Dedifferentiated amniotic fluid mesenchymal stem cell (primary cell): ENCODE results near the gene RPS19BP1.
"Not testable (repeated sequence)": the region's sequence is repeated elsewhere in the genome, so short reads cannot be mapped to it uniquely, and the experiment has no call there.

Experiments used
- DNase-seq: peaks from one replicate; pipeline ENCODE4 v3.0.0-alpha.2; 2016; ENCODE audit errors: extremely low spot score

Gene RPS19BP1

GRCh38 chr22:39514373-39514973 is 18.1 kb downstream of the RPS19BP1 start:
- no peak for DNase-seq

GRCh38 chr22:39513791-39514190 is 18.8 kb downstream of the RPS19BP1 start:
- no peak for DNase-seq

GRCh38 chr22:39512026-39512425 is 20.5 kb downstream of the RPS19BP1 start:
- no peak for DNase-seq

DNA sequence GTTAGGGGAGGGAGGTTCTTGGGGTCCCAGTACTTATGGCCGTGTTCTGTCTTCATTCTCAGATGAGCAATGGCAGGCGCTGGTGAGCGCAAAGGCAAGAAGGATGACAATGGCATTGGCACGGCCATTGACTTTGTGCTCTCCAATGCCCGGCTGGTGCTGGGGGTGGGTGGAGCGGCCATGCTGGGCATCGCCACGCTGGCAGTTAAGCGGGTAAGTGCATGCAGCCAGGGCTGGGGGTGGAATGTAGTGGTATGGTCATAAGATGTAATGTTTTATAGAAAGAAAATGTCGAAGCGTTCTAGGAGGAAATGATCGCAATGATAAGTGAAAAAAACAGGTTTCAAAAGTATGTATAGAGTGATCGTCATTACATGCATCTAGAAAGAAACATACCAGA is 21.3 kb downstream of the RPS19BP1 start:
- DNase-seq = no peak

- DNase-seq = no peak
These were observed 21.9 kb downstream of the RPS19BP1 start for GRCh38 chr22:39510529-39511149.

DNA sequence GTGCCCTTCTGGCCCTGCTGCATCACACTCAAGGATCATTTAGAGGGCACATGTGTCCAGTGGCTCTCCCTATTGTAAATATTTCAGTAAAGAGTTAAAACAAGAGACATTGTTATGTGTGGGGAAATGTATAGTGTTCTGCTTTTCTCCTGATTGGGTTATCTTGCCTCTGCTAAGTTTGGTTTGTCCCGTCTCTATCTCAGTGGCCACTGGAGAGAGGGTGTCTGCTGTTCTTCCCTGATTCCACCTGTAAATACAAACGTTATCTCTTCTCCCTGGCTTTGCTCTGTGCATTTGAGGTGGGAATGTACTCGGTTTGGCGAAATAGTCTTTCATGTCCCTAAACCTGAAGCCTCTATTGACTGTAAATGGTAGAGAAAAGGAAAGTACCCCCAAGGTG is 24.2 kb downstream of the RPS19BP1 start:
- no peak for DNase-seq

DNA sequence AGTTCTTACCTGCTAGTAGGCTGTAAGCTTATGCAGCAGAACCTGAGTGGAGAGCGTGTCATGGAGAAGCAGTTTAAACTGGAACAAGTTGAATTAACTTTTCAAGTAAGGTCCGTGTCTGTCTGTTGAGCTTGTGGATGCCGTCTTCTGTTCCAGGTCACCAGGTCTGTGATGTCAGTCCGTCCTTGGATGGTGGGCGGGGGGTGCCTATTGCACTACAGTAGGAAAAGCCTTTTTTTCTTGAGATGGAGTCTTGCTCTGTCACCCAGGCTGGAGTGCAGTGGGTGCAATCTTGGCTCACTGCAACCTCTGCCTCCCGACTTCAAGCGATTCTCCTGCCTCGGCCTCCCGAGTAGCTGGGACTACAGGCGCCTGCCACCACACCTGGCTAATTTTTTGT is 25.5 kb downstream of the RPS19BP1 start:
- not testable (repeated sequence) for DNase-seq

GRCh38 chr22:39504071-39504470 is 28.5 kb downstream of the RPS19BP1 start:
- no peak for DNase-seq

GRCh38 chr22:39503630-39504029 is 28.9 kb downstream of the RPS19BP1 start:
- no peak for DNase-seq

DNA sequence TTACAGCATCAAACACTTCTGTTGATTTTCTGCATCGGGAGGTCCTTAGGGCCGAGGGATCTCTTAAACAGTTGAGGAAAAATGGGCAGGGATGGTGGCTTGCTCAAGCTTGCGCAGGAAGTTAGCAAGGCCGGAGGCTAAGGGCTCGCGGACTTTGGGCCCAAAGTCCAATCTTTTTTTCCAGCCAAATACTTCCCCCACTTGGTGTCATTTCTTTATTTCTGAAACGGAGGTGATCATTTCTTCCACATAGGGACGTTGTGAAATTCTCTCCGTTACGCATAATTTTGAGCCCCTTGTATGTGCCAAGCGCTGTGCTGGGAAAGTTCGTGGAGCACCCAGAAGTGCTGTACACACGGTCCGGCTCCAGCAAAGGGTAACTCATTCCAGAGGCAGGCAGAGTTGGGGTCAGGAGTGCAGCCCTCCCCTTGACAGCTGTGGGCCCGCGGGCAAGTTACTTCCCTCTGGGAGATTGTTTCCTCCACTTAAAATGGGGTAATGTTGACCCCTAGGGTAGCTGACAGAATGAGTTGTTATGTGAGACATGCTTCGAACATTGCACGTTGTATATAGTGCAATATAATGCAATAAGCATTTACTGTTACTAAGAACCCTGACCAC is 29.6 kb downstream of the RPS19BP1 start:
- peak; percentile 36 for DNase-seq

- peak; percentile 95 for DNase-seq
These were observed 30.3 kb downstream of the RPS19BP1 start, which contains the start of gene MIEF1 for GRCh38 chr22:39502109-39502788. TSS of gene MIEF1 (plus strand) at chr22:39502290. CDS start at chr22:39511295, 9,005 bp downstream.

- DNase-seq = no peak
These were observed 30.9 kb downstream of the RPS19BP1 start for GRCh38 chr22:39501644-39502108.

DNA sequence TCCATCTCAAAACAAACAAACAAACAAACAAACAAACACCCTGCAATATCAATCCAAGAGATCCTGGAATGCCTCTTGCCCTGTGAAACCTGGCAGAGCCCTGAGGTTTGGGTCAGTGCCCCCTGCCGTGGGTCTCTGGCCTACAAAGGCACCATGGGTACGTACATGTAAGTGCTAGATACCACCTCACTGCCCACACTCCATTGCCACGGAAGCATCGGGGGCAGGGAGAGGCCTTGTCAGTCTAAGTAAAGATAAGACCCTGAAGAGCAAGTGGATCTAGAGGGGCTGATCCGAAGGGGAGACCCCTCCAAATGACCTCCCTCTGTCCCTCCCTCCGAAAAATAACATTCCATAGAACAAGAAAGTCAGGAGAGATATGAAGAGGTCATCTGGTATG is 32.4 kb downstream of the RPS19BP1 start:
- DNase-seq = no peak

DNA sequence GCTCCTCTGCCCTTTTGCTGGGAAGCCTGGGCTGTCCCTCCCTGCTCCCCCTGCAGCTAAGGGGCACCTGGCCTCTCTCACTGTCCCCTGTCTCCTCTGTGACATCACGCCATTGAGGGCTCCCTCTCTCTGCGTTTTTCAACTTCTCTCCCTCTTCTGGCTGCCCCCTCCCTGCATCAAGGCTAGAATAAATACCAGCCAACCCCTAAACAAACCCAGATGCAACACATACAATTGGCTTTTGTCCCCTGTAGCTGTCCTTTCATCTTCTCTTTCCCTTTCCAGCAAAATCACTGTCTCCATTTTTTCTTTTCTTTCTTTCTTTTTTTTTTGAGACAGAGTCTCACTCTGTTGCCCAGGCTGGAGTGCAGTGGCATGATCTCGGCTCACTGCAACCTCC is 33.7 kb downstream of the RPS19BP1 start:
- no peak for DNase-seq

- DNase-seq = no peak
These were observed 34.2 kb downstream of the RPS19BP1 start for GRCh38 chr22:39498368-39498767.

GRCh38 chr22:39497429-39497828 is 35.1 kb downstream of the RPS19BP1 start:
- no peak for DNase-seq

GRCh38 chr22:39496131-39496838 is 36.3 kb downstream of the RPS19BP1 start:
- no peak for DNase-seq

- DNase-seq = no peak
These were observed 38.0 kb downstream of the RPS19BP1 start for GRCh38 chr22:39494471-39495120.

DNA sequence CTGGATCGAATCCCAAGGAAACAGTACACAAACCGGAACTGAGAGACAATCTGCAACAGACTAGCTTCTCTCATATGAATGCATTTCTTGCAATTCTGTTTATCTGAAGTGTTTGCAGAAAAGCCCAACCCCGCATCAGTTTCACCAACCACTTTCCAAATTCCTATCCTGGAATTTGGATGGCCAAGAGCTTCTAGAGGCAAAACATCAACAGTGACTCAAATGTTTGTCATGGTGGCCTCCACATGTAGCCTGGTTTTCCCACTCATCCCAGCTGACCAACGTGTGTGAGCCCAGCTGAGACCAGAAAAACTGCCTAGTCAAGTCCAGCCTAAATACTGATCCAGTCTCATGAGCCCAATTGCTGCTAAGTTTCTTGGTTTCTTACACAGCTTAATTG is 38.8 kb downstream of the RPS19BP1 start:
- peak; percentile 79 for DNase-seq

DNA sequence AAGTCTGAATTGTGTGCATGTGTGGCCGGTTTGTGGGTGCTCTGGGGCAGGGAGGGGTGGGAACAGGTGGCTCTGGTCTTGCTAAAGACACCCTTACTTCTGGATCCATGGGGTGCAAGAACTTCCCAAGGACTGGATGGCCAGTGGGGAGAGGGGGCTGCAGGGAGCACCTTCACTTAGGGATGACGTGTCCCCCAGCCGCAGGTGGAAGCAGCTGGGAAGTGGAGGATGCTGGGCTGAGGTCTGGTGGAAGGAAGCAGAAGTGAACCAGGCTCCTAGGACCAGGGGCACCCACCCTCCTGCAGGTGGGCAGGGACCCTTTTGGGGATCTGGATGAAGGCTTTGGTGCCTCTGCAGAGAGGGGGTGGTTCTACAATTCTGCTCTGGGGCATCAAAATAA is 40.4 kb downstream of the RPS19BP1 start:
- no peak for DNase-seq

GRCh38 chr22:39491696-39492095 is 40.9 kb downstream of the RPS19BP1 start:
- no peak for DNase-seq
